ENCODE measurements around the gene PRODH.
"Not testable (repeated sequence)": the region's sequence is repeated elsewhere in the genome, so short reads cannot be mapped to it uniquely, and the experiment has no call there.

PRODH gene

GRCh38 chr22:18935889-18936529 lies at the start of gene PRODH:
PRODH (minus strand) TSS chr22:18936293; CDS start chr22:18936287, 6 bp downstream.
- no peak for DNase-seq (ENCODE audit: low read depth in 2 of 2)

- no peak for DNase-seq (ENCODE audit: low read depth in 2 of 2)
These were observed 49.7 kb upstream of the PRODH start for GRCh38 chr22:18985780-18986179.

DNA sequence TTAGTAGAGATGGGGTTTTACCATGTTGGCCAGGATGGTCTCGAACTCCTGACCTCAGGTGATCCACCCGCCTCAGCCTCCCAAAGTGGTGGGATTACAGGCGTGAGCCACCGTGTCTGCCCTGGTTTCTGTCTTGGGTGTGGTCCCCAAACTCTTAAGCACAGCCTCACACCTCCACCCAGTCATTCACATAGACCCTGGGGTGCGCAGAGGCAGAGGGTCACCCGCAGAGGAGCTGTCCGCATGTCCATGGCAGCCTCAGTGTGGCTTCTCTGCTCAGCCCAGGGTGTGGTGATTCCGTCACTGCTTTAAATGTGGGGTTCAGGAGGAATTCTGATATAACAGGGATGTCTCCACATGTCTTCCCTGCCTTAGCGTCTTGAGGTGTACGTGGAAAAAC lies 48.5 kb upstream of the PRODH start:
- no peak for DNase-seq (ENCODE audit: low read depth in 2 of 2)

- DNase-seq (ENCODE audit: low read depth in 2 of 2): no peak
These were observed 47.1 kb upstream of the PRODH start for GRCh38 chr22:18983120-18983651.

DNA sequence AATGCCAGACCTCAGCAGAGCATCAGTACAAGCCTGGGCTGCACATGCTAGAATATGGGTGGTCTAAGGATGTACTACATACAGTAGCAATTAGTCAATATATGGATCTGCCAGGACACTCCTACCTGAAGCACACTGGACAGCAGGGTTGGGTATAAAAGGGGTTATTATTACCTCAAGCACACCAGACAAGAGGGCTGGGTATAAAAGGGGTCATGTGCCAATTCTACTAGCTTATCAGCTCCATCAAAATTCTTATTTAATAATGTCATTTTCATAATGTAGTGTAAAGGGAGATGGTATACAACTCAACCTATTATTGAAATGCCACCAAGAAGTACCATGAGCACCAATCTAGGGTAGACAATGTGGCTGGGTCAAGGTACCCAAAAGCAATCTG lies 44.7 kb upstream of the PRODH start:
- DNase-seq (ENCODE audit: low read depth in 2 of 2): no peak

- DNase-seq (ENCODE audit: low read depth in 2 of 2): no peak
These were observed 43.9 kb upstream of the PRODH start for GRCh38 chr22:18979957-18980356.

- DNase-seq (ENCODE audit: low read depth in 2 of 2): no peak
These were observed 42.4 kb upstream of the PRODH start for GRCh38 chr22:18978506-18978905.

- no peak for DNase-seq (ENCODE audit: low read depth in 2 of 2)
These were observed 41.8 kb upstream of the PRODH start for GRCh38 chr22:18977824-18978425.

- DNase-seq (ENCODE audit: low read depth in 2 of 2): no peak
These were observed 40.2 kb upstream of the PRODH start for GRCh38 chr22:18976197-18976751.

DNA sequence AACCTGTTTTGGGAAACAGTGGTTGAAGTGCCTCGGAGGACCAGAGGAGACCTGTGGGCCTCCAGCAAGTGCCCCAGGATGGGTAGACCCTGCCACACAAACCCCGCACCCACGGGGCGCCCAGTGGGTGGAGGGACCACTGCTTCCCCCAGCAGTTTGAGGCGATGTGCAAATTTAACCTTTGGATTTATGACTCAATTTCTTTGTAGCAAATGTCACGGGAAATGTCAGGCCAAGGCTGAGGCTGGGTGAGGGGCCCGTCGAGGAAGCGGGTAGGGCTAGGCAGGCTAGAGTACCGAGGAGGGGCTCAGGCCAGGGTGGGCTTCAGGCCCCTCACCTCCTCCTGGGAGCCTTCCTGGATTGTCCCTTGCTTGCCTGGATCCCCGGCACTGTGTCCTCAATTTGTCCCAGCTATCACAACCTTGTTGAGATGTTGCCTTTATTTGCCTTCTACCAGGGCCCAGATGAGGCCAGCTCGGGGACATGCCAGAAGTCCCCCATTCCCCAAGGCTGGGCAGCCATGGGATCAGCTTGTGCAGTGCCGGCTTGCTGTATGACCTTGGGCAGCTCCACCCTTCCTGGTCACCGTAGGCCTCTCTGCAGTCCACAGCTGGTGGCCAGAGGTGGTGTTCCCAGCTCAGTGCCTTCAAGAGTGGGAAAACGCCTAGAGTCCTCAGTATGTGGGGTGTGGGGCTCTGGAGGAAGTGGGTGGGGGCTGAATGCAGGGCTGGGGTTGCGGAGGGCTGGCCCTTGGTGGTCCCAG lies 39.5 kb upstream of the PRODH start:
- DNase-seq (ENCODE audit: low read depth in 2 of 2): no peak

DNA sequence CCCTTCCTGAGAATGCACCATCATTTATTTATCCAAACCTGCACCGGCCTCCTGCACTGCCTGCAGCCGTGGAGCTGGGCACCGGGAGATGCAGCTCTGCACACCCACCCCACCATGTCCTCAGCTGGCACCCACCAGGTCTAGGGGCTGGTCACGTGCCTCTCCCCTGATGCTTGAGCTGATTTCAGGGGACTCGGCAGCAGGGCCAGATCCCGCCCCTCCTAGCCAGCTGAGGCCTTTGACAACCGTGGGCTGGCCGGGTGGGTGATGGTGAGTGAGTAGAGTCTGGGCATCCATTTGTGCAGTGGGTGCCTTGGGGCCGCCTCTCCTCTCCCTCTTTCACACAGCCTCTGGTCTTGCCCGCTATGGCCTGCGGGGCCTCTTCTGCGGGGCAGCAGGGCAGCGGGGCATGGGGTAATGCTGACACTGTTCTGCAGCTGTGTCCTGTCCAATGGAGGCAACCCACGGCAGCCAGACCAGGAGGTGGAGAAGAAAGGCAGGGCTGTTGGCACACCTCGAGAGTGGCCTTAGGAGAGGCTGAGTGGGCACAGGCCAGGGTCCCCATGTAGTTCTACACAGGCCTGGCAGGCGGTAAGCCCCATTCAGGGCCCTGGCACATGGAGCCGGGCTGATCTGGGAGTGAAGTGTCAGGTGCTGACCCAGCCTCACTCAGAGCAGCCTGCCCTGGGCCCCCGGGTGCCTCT lies 38.5 kb upstream of the PRODH start:
- no peak for DNase-seq (ENCODE audit: low read depth in 2 of 2)

- DNase-seq (ENCODE audit: low read depth in 2 of 2): no peak
These were observed 37.4 kb upstream of the PRODH start for GRCh38 chr22:18973264-18974031.

DNA sequence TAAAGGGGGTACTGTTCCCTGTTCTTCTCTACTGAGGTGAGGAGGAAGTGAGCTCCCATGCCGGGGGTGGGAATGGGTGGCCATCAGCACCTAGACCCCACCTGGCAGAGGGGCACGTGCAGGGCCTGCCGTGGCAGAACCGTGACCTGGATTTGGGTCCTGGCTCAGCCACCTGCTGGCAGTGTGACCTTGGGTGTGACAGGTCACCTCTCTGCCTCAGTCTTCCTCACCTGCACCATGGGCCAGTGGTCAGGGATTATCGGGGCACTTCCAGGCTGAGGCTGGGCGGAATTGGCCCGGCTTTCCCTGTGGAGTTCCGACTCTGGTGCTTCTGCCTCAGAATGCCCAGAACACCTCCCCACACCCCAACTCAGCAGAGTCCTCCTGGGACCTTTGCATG lies 36.5 kb upstream of the PRODH start:
- DNase-seq (ENCODE audit: low read depth in 2 of 2): not testable (repeated sequence)

- not testable (repeated sequence) for DNase-seq (ENCODE audit: low read depth in 2 of 2)
These were observed 35.9 kb upstream of the PRODH start for GRCh38 chr22:18972029-18972428.

DNA sequence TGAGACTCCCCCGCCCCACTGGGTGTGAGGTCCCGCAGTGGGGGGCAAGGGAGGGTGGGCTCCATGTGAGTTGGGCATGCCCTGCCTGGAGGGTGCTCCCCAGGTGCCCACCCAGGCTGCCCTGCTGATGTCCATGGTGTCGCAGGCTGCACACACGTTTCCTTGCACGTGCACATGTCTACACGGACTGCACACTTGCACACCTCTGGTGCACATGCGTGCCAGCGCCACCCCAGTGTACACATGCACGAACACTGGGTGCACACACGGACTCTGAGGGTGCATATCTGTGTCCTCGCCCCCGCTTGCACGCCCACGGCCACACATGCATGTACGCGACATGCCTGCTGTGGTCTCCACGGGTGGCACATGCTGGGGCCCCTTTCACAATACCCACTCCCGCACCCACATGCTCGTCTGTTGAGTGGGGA lies 35.2 kb upstream of the PRODH start:
- no peak for DNase-seq (ENCODE audit: low read depth in 2 of 2)

GRCh38 chr22:18970948-18971315 lies 34.8 kb upstream of the PRODH start:
- DNase-seq (ENCODE audit: low read depth in 2 of 2): no peak

- DNase-seq (ENCODE audit: low read depth in 2 of 2): no peak
These were observed 34.3 kb upstream of the PRODH start for GRCh38 chr22:18970176-18970947.

- DNase-seq (ENCODE audit: low read depth in 2 of 2): not testable (repeated sequence)
These were observed 33.3 kb upstream of the PRODH start for GRCh38 chr22:18969158-18969942.

- no peak for DNase-seq (ENCODE audit: low read depth in 2 of 2)
These were observed 32.1 kb upstream of the PRODH start for GRCh38 chr22:18968011-18968749.
